HepG2 (cell line): Measurements from ENCODE around the gene PRKAR1A. TPM values are rescaled to one million over a fixed set of nuclear protein-coding genes. Genes with fewer than 3 reads are reported as not detected.

Experiments used
- CCDC6 ChIP-seq: sonication (generic); formaldehyde crosslinking; IDR thresholded peaks from 2 replicates; pipeline ENCODE4 v1.8.1; 2022; ENCODE audit warnings: mild to moderate bottlenecking, missing genetic modification reagents, moderate library complexity
- ISL2 ChIP-seq: sonication (generic); formaldehyde crosslinking; IDR thresholded peaks from 2 replicates; pipeline ENCODE4 v1.5.0; 2020; ENCODE audit warnings: missing genetic modification reagents
- JARID2 ChIP-seq: sonication (generic); formaldehyde crosslinking; IDR thresholded peaks from 2 replicates; pipeline ENCODE4 v1.8.1; 2023; ENCODE audit warnings: missing genetic modification reagents, inconsistent platforms; ENCODE audit not compliant: insufficient replicate concordance
- MTF2 ChIP-seq: sonication (generic); formaldehyde crosslinking; IDR thresholded peaks from 2 replicates; pipeline ENCODE4 v1.5.0; 2020; ENCODE audit warnings: missing genetic modification reagents, borderline replicate concordance
- NR1H2 ChIP-seq: sonication (generic); formaldehyde crosslinking; IDR thresholded peaks from 2 replicates; pipeline ENCODE4 v1.8.1; 2022; ENCODE audit warnings: low read depth, missing genetic modification reagents, borderline replicate concordance
- RFXANK ChIP-seq: IDR thresholded peaks from 2 replicates; pipeline ENCODE4 v1.6.1; 2016
- SATB2 ChIP-seq: sonication (generic); formaldehyde crosslinking; IDR thresholded peaks from 2 replicates; pipeline ENCODE4 v1.5.0; 2020; ENCODE audit warnings: missing genetic modification reagents
- SIX4 ChIP-seq: sonication (generic); formaldehyde crosslinking; IDR thresholded peaks from 2 replicates; pipeline ENCODE4 v1.4.0; 2020; ENCODE audit warnings: missing genetic modification reagents
- STAG1 ChIP-seq: sonication (generic); formaldehyde crosslinking; IDR thresholded peaks from 2 replicates; pipeline ENCODE4 v1.4.0; 2020; ENCODE audit warnings: missing genetic modification reagents
- TAF1 ChIP-seq: sonication (generic); formaldehyde crosslinking; IDR thresholded peaks from 2 replicates; pipeline ENCODE4 v1.4.0; 2020; ENCODE audit warnings: missing genetic modification reagents
- ZNF260 ChIP-seq: sonication (generic); formaldehyde crosslinking; IDR thresholded peaks from 2 replicates; pipeline ENCODE4 v1.4.0; 2020; ENCODE audit warnings: missing genetic modification reagents, low read depth, mild to moderate bottlenecking, borderline replicate concordance
- ZNF274 ChIP-seq: sonication (generic); formaldehyde crosslinking; IDR thresholded peaks from 2 replicates; pipeline ENCODE4 v1.5.1; 2020; ENCODE audit warnings: mild to moderate bottlenecking, missing genetic modification reagents
- ZNF766 ChIP-seq: sonication (generic); formaldehyde crosslinking; IDR thresholded peaks from 2 replicates; pipeline ENCODE4 v1.5.0; 2020; ENCODE audit warnings: missing genetic modification reagents, borderline replicate concordance
- polyA plus RNA-seq, 8 experiments: library from polyadenylated mRNA; depleted of rRNA in 3 of 8; stranded (reverse) in 7 of 8; unstranded in 1 of 8; fragments of >200 nt; fragmentation: Illumina TruSeq in 4 of 8; extraction: Trizol in 4 of 8; gene quantifications; 2 replicates each; pipeline versions ENCODE4 v1.2.1 to v1.2.3, GENCODE V29; 2011 to 2016; ENCODE audit warnings: low read depth in 4 of 8, missing spikeins in 1 of 8, mixed read lengths in 1 of 8; ENCODE audit not compliant: insufficient read depth in 1 of 8
- total RNA-seq, 5 experiments: library from RNA; depleted of rRNA; stranded (reverse); fragments of >200 nt; fragmentation: Illumina TruSeq; extraction: Trizol; gene quantifications; 2 replicates each; pipeline ENCODE4 v1.2.3, GENCODE V29; 2016; ENCODE audit warnings: low read depth in 1 of 5
- TF ChIP-seq, protein P1 (sequence below): sonication (generic); formaldehyde crosslinking; conservative IDR thresholded peaks from 2 replicates; pipeline ENCODE4 v1.8.1; 2023; ENCODE audit warnings: missing genetic modification reagents
- TF ChIP-seq, protein P2 (sequence below): sonication (generic); formaldehyde crosslinking; IDR thresholded peaks from 2 replicates; pipeline ENCODE4 v1.4.0; 2020; ENCODE audit warnings: mild to moderate bottlenecking, missing genetic modification reagents
- TF ChIP-seq, protein P3 (sequence below): sonication (generic); formaldehyde crosslinking; IDR thresholded peaks from 2 replicates; pipeline ENCODE4 v1.4.0; 2020; ENCODE audit warnings: missing genetic modification reagents
- TF ChIP-seq, protein P4 (sequence below): sonication (generic); formaldehyde crosslinking; IDR thresholded peaks from 2 replicates; pipeline ENCODE4 v1.8.0; 2022; ENCODE audit warnings: mild to moderate bottlenecking, missing genetic modification reagents, moderate library complexity
- TF ChIP-seq, protein P5 (sequence below): sonication (generic); formaldehyde crosslinking; IDR thresholded peaks from 2 replicates; pipeline ENCODE4 v1.5.0; 2020; ENCODE audit warnings: missing genetic modification reagents

The PRKAR1A gene
- total and polyA plus RNA-seq, 2 of the 13 experiments (the other 11 are each of a cell fraction or from before 2014, with no cell fraction given): 265 to 266 TPM

DNA sequence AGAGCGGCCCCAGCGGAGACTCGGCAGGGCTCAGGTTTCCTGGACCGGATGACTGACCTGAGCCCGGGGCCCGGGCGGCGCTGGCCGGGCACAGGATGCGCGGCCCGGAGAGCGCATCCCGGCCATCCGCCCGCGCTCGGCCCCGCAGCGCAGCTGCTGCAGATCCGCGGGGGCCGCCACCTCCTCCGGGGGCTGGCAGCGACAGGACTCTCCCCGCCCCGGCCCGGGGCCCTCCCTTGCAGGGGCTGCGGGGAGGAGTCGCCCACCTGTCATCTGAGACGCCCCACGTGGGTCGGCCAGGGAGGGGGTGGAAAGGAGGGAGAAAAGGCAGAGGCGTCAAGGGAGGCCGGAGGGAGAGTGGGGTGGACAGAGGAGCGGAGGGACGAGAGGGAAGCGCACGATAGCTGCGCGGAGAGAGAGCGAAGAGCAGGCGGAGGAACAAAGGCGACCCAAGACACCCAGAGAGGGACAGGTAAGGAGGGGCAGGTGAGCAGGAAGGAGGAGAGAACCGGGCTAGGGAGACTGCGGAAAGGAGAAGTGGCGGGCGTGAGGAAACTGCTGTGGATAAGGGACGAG is 471 bp upstream of the PRKAR1A start (continued):
- TF ChIP-seq, protein P1, sequence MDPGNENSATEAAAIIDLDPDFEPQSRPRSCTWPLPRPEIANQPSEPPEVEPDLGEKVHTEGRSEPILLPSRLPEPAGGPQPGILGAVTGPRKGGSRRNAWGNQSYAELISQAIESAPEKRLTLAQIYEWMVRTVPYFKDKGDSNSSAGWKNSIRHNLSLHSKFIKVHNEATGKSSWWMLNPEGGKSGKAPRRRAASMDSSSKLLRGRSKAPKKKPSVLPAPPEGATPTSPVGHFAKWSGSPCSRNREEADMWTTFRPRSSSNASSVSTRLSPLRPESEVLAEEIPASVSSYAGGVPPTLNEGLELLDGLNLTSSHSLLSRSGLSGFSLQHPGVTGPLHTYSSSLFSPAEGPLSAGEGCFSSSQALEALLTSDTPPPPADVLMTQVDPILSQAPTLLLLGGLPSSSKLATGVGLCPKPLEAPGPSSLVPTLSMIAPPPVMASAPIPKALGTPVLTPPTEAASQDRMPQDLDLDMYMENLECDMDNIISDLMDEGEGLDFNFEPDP (CRISPR knock-in tag): no peak
- TF ChIP-seq, protein P2, sequence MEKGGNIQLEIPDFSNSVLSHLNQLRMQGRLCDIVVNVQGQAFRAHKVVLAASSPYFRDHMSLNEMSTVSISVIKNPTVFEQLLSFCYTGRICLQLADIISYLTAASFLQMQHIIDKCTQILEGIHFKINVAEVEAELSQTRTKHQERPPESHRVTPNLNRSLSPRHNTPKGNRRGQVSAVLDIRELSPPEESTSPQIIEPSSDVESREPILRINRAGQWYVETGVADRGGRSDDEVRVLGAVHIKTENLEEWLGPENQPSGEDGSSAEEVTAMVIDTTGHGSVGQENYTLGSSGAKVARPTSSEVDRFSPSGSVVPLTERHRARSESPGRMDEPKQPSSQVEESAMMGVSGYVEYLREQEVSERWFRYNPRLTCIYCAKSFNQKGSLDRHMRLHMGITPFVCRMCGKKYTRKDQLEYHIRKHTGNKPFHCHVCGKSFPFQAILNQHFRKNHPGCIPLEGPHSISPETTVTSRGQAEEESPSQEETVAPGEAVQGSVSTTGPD (CRISPR knock-in tag): no peak
- TF ChIP-seq TAF1 (CRISPR knock-in tag): peak; percentile 59; the same call in 1 of the 2 replicates
- peak; percentile 97 for TF ChIP-seq SIX4 (CRISPR knock-in tag)
- peak; percentile 39; the same call in 1 of the 2 replicates for TF ChIP-seq STAG1 (CRISPR knock-in tag)
- TF ChIP-seq SATB2: 0 out of 2 replicates have a peak, but pooled peaks have one; percentile 69
- TF ChIP-seq RFXANK (CRISPR knock-in tag): peak; percentile 57; the same call in 1 of the 2 replicates
- TF ChIP-seq, protein P3, sequence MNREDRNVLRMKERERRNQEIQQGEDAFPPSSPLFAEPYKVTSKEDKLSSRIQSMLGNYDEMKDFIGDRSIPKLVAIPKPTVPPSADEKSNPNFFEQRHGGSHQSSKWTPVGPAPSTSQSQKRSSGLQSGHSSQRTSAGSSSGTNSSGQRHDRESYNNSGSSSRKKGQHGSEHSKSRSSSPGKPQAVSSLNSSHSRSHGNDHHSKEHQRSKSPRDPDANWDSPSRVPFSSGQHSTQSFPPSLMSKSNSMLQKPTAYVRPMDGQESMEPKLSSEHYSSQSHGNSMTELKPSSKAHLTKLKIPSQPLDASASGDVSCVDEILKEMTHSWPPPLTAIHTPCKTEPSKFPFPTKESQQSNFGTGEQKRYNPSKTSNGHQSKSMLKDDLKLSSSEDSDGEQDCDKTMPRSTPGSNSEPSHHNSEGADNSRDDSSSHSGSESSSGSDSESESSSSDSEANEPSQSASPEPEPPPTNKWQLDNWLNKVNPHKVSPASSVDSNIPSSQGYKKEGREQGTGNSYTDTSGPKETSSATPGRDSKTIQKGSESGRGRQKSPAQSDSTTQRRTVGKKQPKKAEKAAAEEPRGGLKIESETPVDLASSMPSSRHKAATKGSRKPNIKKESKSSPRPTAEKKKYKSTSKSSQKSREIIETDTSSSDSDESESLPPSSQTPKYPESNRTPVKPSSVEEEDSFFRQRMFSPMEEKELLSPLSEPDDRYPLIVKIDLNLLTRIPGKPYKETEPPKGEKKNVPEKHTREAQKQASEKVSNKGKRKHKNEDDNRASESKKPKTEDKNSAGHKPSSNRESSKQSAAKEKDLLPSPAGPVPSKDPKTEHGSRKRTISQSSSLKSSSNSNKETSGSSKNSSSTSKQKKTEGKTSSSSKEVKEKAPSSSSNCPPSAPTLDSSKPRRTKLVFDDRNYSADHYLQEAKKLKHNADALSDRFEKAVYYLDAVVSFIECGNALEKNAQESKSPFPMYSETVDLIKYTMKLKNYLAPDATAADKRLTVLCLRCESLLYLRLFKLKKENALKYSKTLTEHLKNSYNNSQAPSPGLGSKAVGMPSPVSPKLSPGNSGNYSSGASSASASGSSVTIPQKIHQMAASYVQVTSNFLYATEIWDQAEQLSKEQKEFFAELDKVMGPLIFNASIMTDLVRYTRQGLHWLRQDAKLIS: peak; percentile 66; the same call in 1 of the 2 replicates
- TF ChIP-seq ZNF766 (CRISPR knock-in tag): peak; percentile 84; the same call in 1 of the 2 replicates
- 0 out of 2 replicates have a peak, but pooled peaks have one; percentile 9 for TF ChIP-seq NR1H2 (CRISPR knock-in tag)
- TF ChIP-seq ISL2 (CRISPR knock-in tag): peak; percentile 75
- TF ChIP-seq ZNF260 (CRISPR knock-in tag): 0 out of 2 replicates have a peak, but pooled peaks have one; percentile 94
- peak; percentile 14; the same call in 1 of the 2 replicates for TF ChIP-seq CCDC6 (CRISPR knock-in tag)
- TF ChIP-seq, protein P4, sequence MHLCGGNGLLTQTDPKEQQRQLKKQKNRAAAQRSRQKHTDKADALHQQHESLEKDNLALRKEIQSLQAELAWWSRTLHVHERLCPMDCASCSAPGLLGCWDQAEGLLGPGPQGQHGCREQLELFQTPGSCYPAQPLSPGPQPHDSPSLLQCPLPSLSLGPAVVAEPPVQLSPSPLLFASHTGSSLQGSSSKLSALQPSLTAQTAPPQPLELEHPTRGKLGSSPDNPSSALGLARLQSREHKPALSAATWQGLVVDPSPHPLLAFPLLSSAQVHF (CRISPR knock-in tag): peak; percentile 63; the same call in 1 of the 2 replicates
- TF ChIP-seq MTF2: 0 out of 2 replicates have a peak, but pooled peaks have one; percentile 86
- 0 out of 2 replicates have a peak, but pooled peaks have one; percentile 76 for TF ChIP-seq ZNF274 (CRISPR knock-in tag)
- TF ChIP-seq, protein P5, sequence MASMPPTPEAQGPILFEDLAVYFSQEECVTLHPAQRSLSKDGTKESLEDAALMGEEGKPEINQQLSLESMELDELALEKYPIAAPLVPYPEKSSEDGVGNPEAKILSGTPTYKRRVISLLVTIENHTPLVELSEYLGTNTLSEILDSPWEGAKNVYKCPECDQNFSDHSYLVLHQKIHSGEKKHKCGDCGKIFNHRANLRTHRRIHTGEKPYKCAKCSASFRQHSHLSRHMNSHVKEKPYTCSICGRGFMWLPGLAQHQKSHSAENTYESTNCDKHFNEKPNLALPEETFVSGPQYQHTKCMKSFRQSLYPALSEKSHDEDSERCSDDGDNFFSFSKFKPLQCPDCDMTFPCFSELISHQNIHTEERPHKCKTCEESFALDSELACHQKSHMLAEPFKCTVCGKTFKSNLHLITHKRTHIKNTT: 0 out of 2 replicates have a peak, but pooled peaks have one; percentile 50
- TF ChIP-seq JARID2 (CRISPR knock-in tag): peak; percentile 12
